HepG2 (cell line): Measurements from ENCODE around the gene TMEM183A. TPM values are rescaled to one million over a fixed set of nuclear protein-coding genes. Genes with fewer than 3 reads are reported as not detected.

Experiments used
- ATAC-seq: fragments of 200-7000 bp; cut with Tn5 transposase; 3 replicates; pipeline ENCODE4 v1.9.1; 2020; ENCODE audit warnings: mild to moderate bottlenecking, moderate library complexity
- BruUV-seq: library from RNA; stranded (reverse); fragments of 400-500 nt; replicated peaks from 2 replicates; lab custom pipeline; 2021; lab: Mats Ljungman, UMichigan
- CTCF ChIA-PET: fragments of 300-600 bp; formaldehyde crosslinking; extraction: SDS; loops from one replicate; lab custom pipeline; 2021; ENCODE audit warnings: low total read pairs, inconsistent platforms, low intra/inter-chr PET ratio; lab: Yijun Ruan, JAX
- POLR2A ChIA-PET: fragments of 350-600 bp; sonication (Branson Sonifier 250); formaldehyde crosslinking; loops from one replicate; lab custom pipeline; 2020; ENCODE audit warnings: antibody characterized with exemption, inconsistent platforms; lab: Yijun Ruan, JAX
- DNase-seq: peaks from one replicate; pipeline ENCODE4 v3.0.0-alpha.2; 2015; ENCODE audit warnings: low spot score
- FAIRE-seq: peaks from 3 replicates; lab custom pipeline; 2011; peaks lifted over from hg19 to GRCh38; lab: Jason Lieb, UNC
- H2AFZ ChIP-seq: one replicate; pipeline ENCODE4 v1.6.1; 2011; ENCODE audit warnings: low read length, inconsistent platforms
- H3K27ac ChIP-seq: fragments of 300-600 bp; 3 replicates; pipeline ENCODE4 v1.8.0; 2011; ENCODE audit warnings: mixed run types, mild to moderate bottlenecking, mixed read lengths, low read length, inconsistent platforms; ENCODE audit not compliant: insufficient read depth; ENCODE audit errors: extremely low read length
- H3K27me3 ChIP-seq, 2 experiments: fragments of 200-600 bp in 1 of 2; 2 replicates in 1 of 2; 3 replicates in 1 of 2; pipeline versions ENCODE4 v1.6.0 to v1.8.0; 2011; ENCODE audit warnings: low read length in 2 of 2, mild to moderate bottlenecking in 2 of 2, moderate library complexity in 2 of 2, inconsistent platforms in 1 of 2; ENCODE audit not compliant: insufficient read depth in 2 of 2, control insufficient read depth in 1 of 2
- H3K36me3 ChIP-seq, 2 experiments: fragments of 200-600 bp in 1 of 2; replicated peaks in 1 of 2; 2 replicates in 1 of 2; 3 replicates in 1 of 2; pipeline versions ENCODE4 v1.5.1 to v1.8.0; 2011; ENCODE audit warnings: low read length in 2 of 2, inconsistent platforms in 1 of 2; ENCODE audit not compliant: insufficient read depth in 2 of 2, control insufficient read depth in 1 of 2
- H3K4me1 ChIP-seq: 2 replicates; pipeline ENCODE4 v1.5.1; 2012; ENCODE audit warnings: low read length, inconsistent platforms; ENCODE audit not compliant: insufficient read depth
- H3K4me2 ChIP-seq: 2 replicates; pipeline ENCODE4 v1.6.0; 2011; ENCODE audit warnings: low read depth, low read length, inconsistent platforms
- H3K4me3 ChIP-seq, 3 experiments: fragments of 200-600 bp in 1 of 3; sonication (generic), shearing (Covaris generic) in 1 of 3; replicated peaks in 1 of 3; 2 replicates each; pipeline ENCODE4 v1.5.1; 2011 to 2016; ENCODE audit warnings: low read length in 3 of 3, inconsistent platforms in 2 of 3, low read depth in 2 of 3, mild to moderate bottlenecking in 2 of 3, control low read depth in 1 of 3, mixed read lengths in 1 of 3; ENCODE audit not compliant: insufficient read depth in 1 of 3
- H3K79me2 ChIP-seq: one replicate; pipeline ENCODE4 v1.6.1; 2011; ENCODE audit warnings: low read length, inconsistent platforms; ENCODE audit not compliant: insufficient read depth
- H3K9ac ChIP-seq: 2 replicates; pipeline ENCODE4 v1.6.0; 2011; ENCODE audit warnings: mild to moderate bottlenecking, low read depth, low read length, inconsistent platforms; ENCODE audit not compliant: insufficient read depth
- H3K9me3 ChIP-seq: 2 replicates; pipeline ENCODE4 v1.5.1; 2012; ENCODE audit warnings: mild to moderate bottlenecking, low read length
- H4K20me1 ChIP-seq: 2 replicates; pipeline ENCODE4 v1.6.0; 2011; ENCODE audit warnings: inconsistent platforms, mild to moderate bottlenecking, low read length, moderate library complexity; ENCODE audit not compliant: insufficient read depth
- ARNT2 ChIP-seq: sonication (generic); formaldehyde crosslinking; IDR thresholded peaks from 2 replicates; pipeline ENCODE4 v1.8.0; 2022; ENCODE audit warnings: mild to moderate bottlenecking, low read depth, missing genetic modification reagents, moderate library complexity
- CHD4 ChIP-seq: fragments of 200-600 bp; sonication (generic); IDR thresholded peaks from 2 replicates; pipeline ENCODE4 v1.7.0; 2017; ENCODE audit warnings: mild to moderate bottlenecking, low read length, borderline replicate concordance
- FLYWCH1 ChIP-seq: sonication (generic); formaldehyde crosslinking; IDR thresholded peaks from 2 replicates; pipeline ENCODE4 v1.8.1; 2023; ENCODE audit warnings: mild to moderate bottlenecking, missing genetic modification reagents
- LRRFIP1 ChIP-seq: sonication (generic); formaldehyde crosslinking; conservative IDR thresholded peaks from 2 replicates; pipeline ENCODE4 v1.4.0; 2020; ENCODE audit warnings: missing genetic modification reagents
- MAFK ChIP-seq, 2 experiments: IDR thresholded peaks in 1 of 2; conservative IDR thresholded peaks in 1 of 2; 2 replicates each; pipeline ENCODE4 v1.6.1; 2011; ENCODE audit warnings: improper control_type of control experiment in 2 of 2, low read length in 2 of 2
- MATR3 ChIP-seq: sonication (generic); formaldehyde crosslinking; IDR thresholded peaks from 2 replicates; pipeline ENCODE4 v1.4.0; 2020; ENCODE audit warnings: missing genetic modification reagents
- NCOA1 ChIP-seq: sonication (generic); formaldehyde crosslinking; IDR thresholded peaks from 2 replicates; pipeline ENCODE4 v1.9.0; 2021; ENCODE audit warnings: missing genetic modification reagents
- TSC22D2 ChIP-seq: sonication (generic); formaldehyde crosslinking; IDR thresholded peaks from 2 replicates; pipeline ENCODE4 v1.5.1; 2020; ENCODE audit warnings: missing genetic modification reagents, mild to moderate bottlenecking, borderline replicate concordance
- ZBTB21 ChIP-seq: sonication (generic); formaldehyde crosslinking; IDR thresholded peaks from 2 replicates; pipeline ENCODE4 v1.4.0; 2020; ENCODE audit warnings: missing genetic modification reagents
- ZMYM3 ChIP-seq: sonication (generic); formaldehyde crosslinking; IDR thresholded peaks from 2 replicates; pipeline ENCODE4 v1.5.1; 2020; ENCODE audit warnings: mild to moderate bottlenecking, missing genetic modification reagents
- ZNF512 ChIP-seq: sonication (generic); formaldehyde crosslinking; IDR thresholded peaks from 2 replicates; pipeline ENCODE4 v1.4.0; 2020; ENCODE audit warnings: mild to moderate bottlenecking, missing genetic modification reagents
- ZNF724P ChIP-seq: sonication (generic); formaldehyde crosslinking; IDR thresholded peaks from 2 replicates; pipeline ENCODE4 v1.8.0; 2022; ENCODE audit warnings: missing genetic modification reagents, borderline replicate concordance
- WGBS: methylation state at CpG from one replicate; pipeline ENCODE4 v1.1.6; 2017; ENCODE audit warnings: low lambda C conversion rate; 5-methylcytosine and 5-hydroxymethylcytosine counted together
- in situ Hi-C: cut with HindIII; loops from 2 replicates; pipeline ENCODE4 v1.10.0; 2017; ENCODE audit warnings: low pct_unique_long_range_greater_than_20kb; ENCODE audit not compliant: extremely low pct_ligation_motif_present
- intact Hi-C: fragments of 100-400 bp; cut with micrococcal nuclease; formaldehyde crosslinking; loops from one replicate; pipeline ENCODE4 v1.10.0; 2022; ENCODE audit not compliant: unreplicated experiment
- polyA plus RNA-seq, 8 experiments: library from polyadenylated mRNA; depleted of rRNA in 3 of 8; stranded (reverse) in 7 of 8; unstranded in 1 of 8; fragments of >200 nt; fragmentation: Illumina TruSeq in 4 of 8; extraction: Trizol in 4 of 8; gene quantifications; 2 replicates each; pipeline versions ENCODE4 v1.2.1 to v1.2.3, GENCODE V29; 2011 to 2016; ENCODE audit warnings: low read depth in 4 of 8, missing spikeins in 1 of 8, mixed read lengths in 1 of 8; ENCODE audit not compliant: insufficient read depth in 1 of 8
- total RNA-seq, 5 experiments: library from RNA; depleted of rRNA; stranded (reverse); fragments of >200 nt; fragmentation: Illumina TruSeq; extraction: Trizol; gene quantifications; 2 replicates each; pipeline ENCODE4 v1.2.3, GENCODE V29; 2016; ENCODE audit warnings: low read depth in 1 of 5

Gene TMEM183A
- total and polyA plus RNA-seq, 2 of the 13 experiments (the other 11 are each of a cell fraction or from before 2014, with no cell fraction given), result 59.7 to 82.0 TPM

GRCh38 chr1:203056516-203056915, 49.3 kb downstream of the TMEM183A start:
- Histone ChIP-seq H3K79me2 (no peaks in the 10 kb centered on the region), H3K27me3 (peaks cover 3 to 15% of the 10 kb centered on the region in 2 experiments; a peak in 3 of 5 replicates), H2AFZ (no peak overlapping the region), H3K9ac (no peak overlapping the region), H3K9me3 (no peaks in the 10 kb centered on the region), H3K4me2 (no peak overlapping the region), H4K20me1 (no peaks in the 10 kb centered on the region), H3K27ac (no peak overlapping the region), H3K36me3 (no peaks in the 10 kb centered on the region), H3K4me1 (peaks cover 3% of the 10 kb centered on the region), H3K4me3 (no peak overlapping the region)
- in situ Hi-C loops (no loop called here), intact Hi-C loops (no loop called here)
- ATAC-seq (no peak), FAIRE-seq (no peak), DNase-seq (no peak)
- BruUV-seq, result no TSS peak
- no peak for TF ChIP-seq FLYWCH1 (CRISPR knock-in tag)
- TF ChIP-seq CHD4, result no peak
- no peak for TF ChIP-seq ZNF512 (CRISPR knock-in tag)
- TF ChIP-seq TSC22D2 (CRISPR knock-in tag), result no peak
- 0 out of 2 replicates have a peak, but pooled peaks have one; percentile 21 for TF ChIP-seq ZMYM3 (CRISPR knock-in tag)
- ChIA-PET CTCF (no interaction called here), POLR2A (no interaction called here)
- 78% methylated on average over 6 of the region's 6 CpGs for WGBS

- Histone ChIP-seq H3K36me3 (no peaks in the 10 kb centered on the region), H3K27me3 (peaks cover 0 to 1% of the 10 kb centered on the region in 2 experiments; a peak in 2 of 5 replicates), H3K4me3 (no peak overlapping the region), H3K4me1 (peaks cover 10% of the 10 kb centered on the region), H3K9me3 (no peaks in the 10 kb centered on the region), H3K27ac (no peak overlapping the region), H4K20me1 (no peaks in the 10 kb centered on the region), H3K9ac (no peak overlapping the region), H2AFZ (no peak overlapping the region), H3K79me2 (no peaks in the 10 kb centered on the region), H3K4me2 (no peak overlapping the region)
- FAIRE-seq, result no peak
- intact Hi-C loops (no loop called here), in situ Hi-C loops (no loop called here)
- ChIA-PET POLR2A (no interaction called here), CTCF (no interaction called here)
- WGBS, result 14% methylated on average over 9 of the region's 10 CpGs
- no peak for ATAC-seq
- no peak for DNase-seq
- BruUV-seq, result no TSS peak
- no peak for TF ChIP-seq NCOA1
- TF ChIP-seq ARNT2 (CRISPR knock-in tag), result no peak
- TF ChIP-seq MATR3 (CRISPR knock-in tag), result no peak
- no peak for TF ChIP-seq MAFK (conservative IDR thresholded peaks at IDR 0.05 in 1 of 2, IDR thresholded peaks at IDR 0.05 in 1 of 2; ENCODE audit: low read length in 2 of 2)
- no peak for TF ChIP-seq LRRFIP1 (CRISPR knock-in tag)
- TF ChIP-seq ZNF724P, result no peak
- TF ChIP-seq ZBTB21, result no peak
Measured at GRCh38 chr1:203057911-203058675, 50.9 kb downstream of the TMEM183A start.
